Large intestine (tissue), 3 donors: ENCODE results near the gene EXOC4. TPM values are rescaled to one million over a fixed set of nuclear protein-coding genes. Genes with fewer than 3 reads are reported as not detected.
A peak's percentile ranks its signal among the peaks of the same experiment; 100 is the strongest.

Source experiments
- DNase-seq, 2 donors: peaks; one replicate each; pipeline versions ENCODE4 v3.0.0 to v3.0.0-alpha.2; 2013
- H3K27ac ChIP-seq: one replicate; pipeline ENCODE4 v1.5.1; 2013; ENCODE audit warnings: low read length
- H3K27me3 ChIP-seq: 2 replicates; pipeline ENCODE4 v1.6.1; 2013; ENCODE audit warnings: low read length; ENCODE audit not compliant: control insufficient read depth, insufficient read depth
- H3K36me3 ChIP-seq: 2 replicates; pipeline ENCODE4 v1.6.1; 2013; ENCODE audit warnings: low read length; ENCODE audit not compliant: control insufficient read depth, insufficient read depth
- H3K4me1 ChIP-seq: one replicate; pipeline ENCODE4 v1.6.1; 2013; ENCODE audit warnings: low read length; ENCODE audit not compliant: control insufficient read depth, insufficient read depth
- H3K4me3 ChIP-seq: one replicate; pipeline ENCODE4 v1.5.1; 2013; ENCODE audit warnings: low read length
- H3K9me3 ChIP-seq: one replicate; pipeline ENCODE4 v1.6.1; 2013; ENCODE audit warnings: mild to moderate bottlenecking, low read depth, low read length, moderate library complexity; ENCODE audit not compliant: control insufficient read depth
- WGBS: methylation state at CpG from one replicate; pipeline ENCODE4 v1.1.5; 2013; ENCODE audit warnings: low lambda C conversion rate; ENCODE audit not compliant: insufficient coverage; 5-methylcytosine and 5-hydroxymethylcytosine counted together
- polyA plus RNA-seq: library from polyadenylated mRNA; unstranded; fragments of 120-200 nt; gene quantifications from one replicate; pipeline ENCODE4 v1.2.1, GENCODE V29; 2013

EXOC4 gene
- polyA plus RNA-seq, 1 donor, result 45.4 TPM

DNA sequence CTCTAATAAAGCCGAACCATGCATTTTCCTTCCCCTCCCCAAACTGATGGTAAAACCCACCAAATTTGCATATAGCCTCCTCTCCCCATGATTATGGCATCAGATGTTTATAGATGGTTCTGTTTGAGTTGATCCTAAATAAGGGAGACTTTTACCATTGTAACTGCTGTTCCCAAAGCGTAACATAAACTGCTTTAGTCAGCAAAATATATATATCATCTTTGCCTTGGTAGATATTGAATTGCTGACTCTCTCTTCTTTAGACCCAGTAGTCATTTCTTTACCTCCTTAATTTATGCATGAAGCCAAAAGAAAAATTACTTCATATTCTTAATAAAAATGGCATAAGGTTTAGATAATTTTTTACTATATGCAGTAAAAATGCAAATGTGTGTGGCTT, 788.1 kb downstream of the EXOC4 start:
- WGBS, result no CpG with 5 or more reads among the region's 2 CpGs
- H3K27me3 ChIP-seq, result no peaks in the 10 kb centered on the region
- no peak overlapping the region for H3K4me3 ChIP-seq
- H3K36me3 ChIP-seq, result no peaks in the 10 kb centered on the region
- H3K9me3 ChIP-seq, result no peaks in the 10 kb centered on the region
- no peaks in the 10 kb centered on the region for H3K4me1 ChIP-seq
- no peak for DNase-seq
- no peak overlapping the region for H3K27ac ChIP-seq

DNA sequence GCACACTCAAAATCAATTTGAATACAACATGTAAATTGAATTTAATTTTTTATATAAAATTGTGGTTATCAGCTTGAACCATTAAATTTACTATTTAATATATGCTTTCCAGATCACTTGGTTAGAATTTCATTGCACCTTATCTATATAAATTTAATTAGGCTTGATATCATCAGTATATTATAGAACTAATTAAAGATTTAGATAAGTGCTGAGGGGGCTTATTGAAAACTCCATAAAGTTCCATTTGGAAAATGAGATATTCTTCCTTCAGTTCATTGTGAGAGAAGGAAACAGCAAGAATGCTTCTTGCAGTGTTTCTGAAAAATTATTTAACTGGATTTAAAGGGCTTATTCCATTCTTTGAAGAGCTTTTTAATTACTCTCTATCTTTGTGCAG, 788.6 kb downstream of the EXOC4 start:
- Histone ChIP-seq H3K4me1 (no peaks in the 10 kb centered on the region), H3K4me3 (no peak overlapping the region), H3K9me3 (no peaks in the 10 kb centered on the region), H3K27ac (no peak overlapping the region), H3K36me3 (no peaks in the 10 kb centered on the region), H3K27me3 (no peaks in the 10 kb centered on the region)
- DNase-seq, result no peak

DNA sequence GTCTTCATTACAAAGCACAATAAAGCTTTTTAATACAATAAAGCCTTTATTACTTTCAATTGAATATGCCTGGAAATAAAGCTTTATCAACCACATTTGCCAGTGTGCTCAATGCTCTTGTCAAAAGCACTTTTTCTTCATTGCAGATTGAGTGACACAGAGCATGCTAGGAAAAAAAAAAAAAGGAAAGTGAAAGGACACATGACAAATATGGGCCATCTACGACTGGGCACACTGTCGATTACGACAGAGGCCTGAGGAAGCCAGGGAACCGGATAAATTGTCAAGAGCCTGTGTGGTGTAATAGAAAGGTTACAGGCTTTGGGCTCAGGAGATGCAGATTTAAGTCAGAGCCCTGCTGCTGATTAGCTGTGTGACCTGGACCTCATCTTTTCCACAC, 789.4 kb downstream of the EXOC4 start:
- no peak for DNase-seq
- H3K4me1 ChIP-seq, result no peaks in the 10 kb centered on the region
- no CpG with 5 or more reads among the region's 4 CpGs for WGBS
- no peak overlapping the region for H3K4me3 ChIP-seq
- no peak overlapping the region for H3K27ac ChIP-seq
- no peaks in the 10 kb centered on the region for H3K36me3 ChIP-seq
- H3K27me3 ChIP-seq, result no peaks in the 10 kb centered on the region
- no peaks in the 10 kb centered on the region for H3K9me3 ChIP-seq

DNA sequence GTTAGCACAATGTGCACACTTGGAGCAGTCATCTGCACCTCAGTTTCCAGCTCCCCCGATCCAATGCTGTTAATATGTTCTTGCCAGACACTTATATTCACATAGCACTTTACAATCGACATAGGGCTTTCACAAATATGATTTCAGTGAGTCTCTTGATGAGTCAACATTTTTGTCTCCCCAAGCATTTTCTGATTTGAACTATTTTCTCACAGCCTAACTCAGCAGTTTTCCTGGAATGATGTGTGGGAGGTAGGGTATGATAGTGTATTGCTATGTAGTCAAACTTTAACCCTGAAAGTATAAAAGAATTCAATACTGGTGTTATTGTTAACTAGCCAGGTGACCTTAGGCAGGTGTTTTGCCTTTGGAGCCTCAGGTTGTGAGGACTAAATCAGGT, 791.8 kb downstream of the EXOC4 start:
- WGBS, result no CpG with 5 or more reads among the region's 2 CpGs
- Histone ChIP-seq H3K27me3 (no peaks in the 10 kb centered on the region), H3K27ac (peak overlapping the region; percentile 20), H3K4me3 (no peak overlapping the region), H3K9me3 (no peaks in the 10 kb centered on the region), H3K4me1 (no peaks in the 10 kb centered on the region), H3K36me3 (no peaks in the 10 kb centered on the region)
- peak; percentile 15 to 42 for DNase-seq

DNA sequence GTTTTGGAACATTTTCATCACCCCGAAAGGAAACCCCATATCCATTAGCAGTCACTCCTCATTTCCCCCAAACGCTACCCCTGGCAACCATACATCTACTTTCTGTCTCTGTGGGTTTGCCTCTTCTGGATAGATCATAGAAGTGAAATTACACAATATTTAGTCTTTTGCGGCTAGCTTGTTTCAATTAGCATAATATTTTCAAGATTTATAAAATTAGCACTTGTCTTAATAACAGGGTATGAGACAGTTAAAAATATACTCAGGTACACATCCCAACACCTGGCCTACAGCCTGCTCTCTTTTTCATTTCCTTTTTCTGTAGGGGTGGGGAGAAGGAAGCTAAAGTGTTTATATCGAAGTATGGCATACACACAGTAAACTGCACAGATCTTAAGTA, 792.8 kb downstream of the EXOC4 start:
- DNase-seq, result no peak
- H3K4me3 ChIP-seq, result no peak overlapping the region
- no peaks in the 10 kb centered on the region for H3K9me3 ChIP-seq
- H3K36me3 ChIP-seq, result no peaks in the 10 kb centered on the region
- H3K27ac ChIP-seq, result no peak overlapping the region
- no peaks in the 10 kb centered on the region for H3K4me1 ChIP-seq
- H3K27me3 ChIP-seq, result no peaks in the 10 kb centered on the region
- 100% methylated on average over 1 of the region's 4 CpGs for WGBS

DNA sequence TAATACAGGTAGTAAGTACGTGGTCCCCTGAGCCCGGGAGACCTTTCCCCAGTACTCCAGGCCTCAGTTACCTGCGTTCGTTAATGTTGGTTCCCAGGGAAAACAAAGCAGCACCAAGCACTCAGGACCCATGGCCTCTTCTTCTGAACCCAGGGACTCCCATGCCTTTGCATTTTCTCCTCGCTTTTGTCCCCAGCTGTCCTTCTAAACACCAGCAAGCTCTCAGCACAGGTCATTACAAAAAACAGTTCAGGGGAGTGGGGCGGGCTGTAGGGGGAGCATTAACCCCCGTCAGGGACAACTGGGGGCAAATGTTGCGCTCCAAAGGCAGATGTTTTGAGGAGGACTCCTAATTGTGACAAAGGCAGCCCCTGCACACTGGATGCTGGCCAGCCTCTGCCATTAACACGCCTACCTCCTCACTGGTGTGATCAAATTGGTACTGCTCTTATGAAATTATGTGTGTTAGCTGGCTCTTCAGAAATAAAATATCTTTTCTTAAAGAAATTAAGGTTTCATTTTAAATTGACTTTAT, 793.8 kb downstream of the EXOC4 start:
- Histone ChIP-seq H3K36me3 (no peaks in the 10 kb centered on the region), H3K4me1 (no peaks in the 10 kb centered on the region), H3K9me3 (no peaks in the 10 kb centered on the region), H3K27ac (no peak overlapping the region), H3K27me3 (no peaks in the 10 kb centered on the region), H3K4me3 (no peak overlapping the region)
- no CpG with 5 or more reads among the region's 9 CpGs for WGBS
- no peak for DNase-seq

DNA sequence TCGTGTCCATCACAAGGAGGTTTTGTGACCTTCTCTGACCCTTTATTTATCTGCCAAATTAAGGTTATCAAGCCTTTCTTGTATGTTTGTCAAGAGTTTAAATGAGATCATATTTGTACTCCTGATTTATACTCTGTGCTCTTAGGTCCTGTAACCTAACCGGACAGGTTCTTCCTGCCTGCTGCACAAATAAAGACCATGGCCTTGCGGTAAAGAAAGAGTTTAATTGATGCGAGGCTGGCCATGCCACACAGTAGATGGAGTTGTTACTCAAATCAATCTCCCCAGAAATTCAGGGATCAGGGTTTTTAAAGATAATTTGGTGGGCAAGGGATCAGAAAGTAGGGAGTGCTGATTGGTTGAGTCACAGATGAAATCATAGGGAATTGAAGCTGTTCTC, 794.8 kb downstream of the EXOC4 start:
- Histone ChIP-seq H3K4me1 (no peaks in the 10 kb centered on the region), H3K27ac (no peak overlapping the region), H3K4me3 (no peak overlapping the region), H3K36me3 (no peaks in the 10 kb centered on the region), H3K9me3 (no peaks in the 10 kb centered on the region), H3K27me3 (no peaks in the 10 kb centered on the region)
- no peak for DNase-seq
- WGBS, result no CpG with 5 or more reads among the region's 4 CpGs

DNA sequence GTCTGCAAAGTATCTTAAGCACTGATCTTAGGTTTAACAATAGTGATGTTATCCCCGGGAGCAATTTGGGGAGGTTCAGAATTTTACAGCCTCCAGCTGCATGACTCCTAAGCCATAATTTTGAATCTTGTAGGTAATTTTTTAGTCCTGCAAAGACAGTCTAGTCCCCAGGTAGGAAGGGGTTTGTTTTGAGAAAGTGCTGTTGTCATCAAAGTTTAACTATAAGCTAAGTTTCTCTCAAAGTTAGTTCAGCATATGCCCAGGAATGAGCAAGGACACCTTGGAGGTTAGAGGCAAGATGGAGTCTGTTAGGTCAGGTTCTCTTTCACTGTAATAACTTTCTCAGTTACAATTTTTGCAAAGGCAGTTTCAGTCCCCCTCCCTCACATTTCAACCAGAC, 795.3 kb downstream of the EXOC4 start:
- Histone ChIP-seq H3K9me3 (no peaks in the 10 kb centered on the region), H3K27me3 (no peaks in the 10 kb centered on the region), H3K27ac (no peak overlapping the region), H3K4me3 (no peak overlapping the region), H3K4me1 (no peaks in the 10 kb centered on the region), H3K36me3 (no peaks in the 10 kb centered on the region)
- no CpG with 5 or more reads among the region's 1 CpG for WGBS
- no peak for DNase-seq

DNA sequence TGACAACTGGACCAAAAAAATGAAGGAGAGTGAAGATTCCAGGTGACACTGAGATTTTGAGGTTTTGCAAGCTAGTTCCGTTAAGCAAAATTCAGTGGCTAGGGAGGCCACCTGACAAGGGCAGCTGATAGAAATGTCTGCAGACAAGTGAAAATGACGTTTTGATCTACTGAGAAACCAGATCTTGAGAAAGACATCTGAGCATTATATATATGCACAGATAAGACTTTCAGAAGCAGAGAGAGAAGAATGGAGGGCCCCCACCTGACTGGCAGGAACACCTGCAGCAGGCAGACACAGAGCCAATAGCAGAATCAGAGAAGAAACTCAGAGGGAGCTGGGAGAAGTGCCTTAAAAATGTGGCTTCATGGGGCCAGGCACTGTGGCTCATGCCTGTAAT, 798.1 kb downstream of the EXOC4 start:
- Histone ChIP-seq H3K4me1 (no peaks in the 10 kb centered on the region), H3K27me3 (no peaks in the 10 kb centered on the region), H3K27ac (no peak overlapping the region), H3K9me3 (no peaks in the 10 kb centered on the region), H3K4me3 (no peak overlapping the region), H3K36me3 (no peaks in the 10 kb centered on the region)
- no CpG with 5 or more reads among the region's 2 CpGs for WGBS
- DNase-seq, result no peak

DNA sequence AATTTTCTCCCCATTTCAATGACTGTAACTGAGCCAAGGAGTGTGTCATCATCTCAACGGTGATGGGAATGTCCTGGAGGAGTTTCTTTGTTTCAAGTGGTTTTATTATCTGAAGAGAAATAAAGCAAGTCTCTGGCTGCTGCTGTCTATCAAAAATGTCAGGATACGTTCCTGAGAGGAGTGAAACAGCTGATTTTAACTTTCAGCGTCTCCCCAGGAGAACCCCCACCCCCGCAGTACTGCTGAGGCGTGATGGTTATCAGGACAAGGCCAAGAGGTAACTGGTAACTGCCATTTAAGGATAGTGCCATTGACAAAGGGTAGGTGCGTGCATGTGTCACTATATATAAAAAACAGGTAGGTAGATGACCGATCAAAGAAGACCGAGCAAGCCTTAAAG, 803.9 kb downstream of the EXOC4 start:
- Histone ChIP-seq H3K4me1 (no peaks in the 10 kb centered on the region), H3K9me3 (no peaks in the 10 kb centered on the region), H3K27ac (no peak overlapping the region), H3K27me3 (no peaks in the 10 kb centered on the region), H3K4me3 (no peak overlapping the region), H3K36me3 (no peaks in the 10 kb centered on the region)
- WGBS, result 94% methylated on average over 4 of the region's 8 CpGs
- no peak for DNase-seq

DNA sequence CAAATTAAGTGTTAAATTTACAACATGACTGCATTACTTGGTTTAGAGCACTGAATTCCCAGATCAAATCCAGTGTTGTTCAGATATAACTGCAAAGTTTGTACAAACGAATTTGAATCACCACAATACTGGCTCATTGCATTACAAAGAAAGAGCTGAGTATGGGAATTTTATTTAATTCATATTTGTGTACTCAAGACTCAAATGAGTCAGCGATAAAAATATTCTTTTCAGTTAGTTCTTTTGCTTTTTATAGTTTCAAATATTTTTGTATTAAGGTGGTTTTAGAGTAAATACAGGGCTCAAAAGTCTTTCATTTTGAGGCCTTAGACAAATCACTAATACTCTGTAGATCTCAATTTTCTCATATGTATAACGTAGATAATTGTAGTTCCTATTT, 805.6 kb downstream of the EXOC4 start:
- Histone ChIP-seq H3K27ac (no peak overlapping the region), H3K4me3 (no peak overlapping the region), H3K9me3 (no peaks in the 10 kb centered on the region), H3K36me3 (peaks cover 9% of the 10 kb centered on the region), H3K4me1 (no peaks in the 10 kb centered on the region), H3K27me3 (no peaks in the 10 kb centered on the region)
- no peak for DNase-seq
- 100% methylated on average over 1 of the region's 3 CpGs for WGBS
